ENCODE results near the gene TCF4. TPM values are rescaled to one million over a fixed set of nuclear protein-coding genes. Genes with fewer than 3 reads are reported as not detected.

The TCF4 gene
- total and polyA plus RNA-seq, 2 of the 13 experiments (the other 11 are each of a cell fraction or from before 2014, with no cell fraction given) = not detected

DNA sequence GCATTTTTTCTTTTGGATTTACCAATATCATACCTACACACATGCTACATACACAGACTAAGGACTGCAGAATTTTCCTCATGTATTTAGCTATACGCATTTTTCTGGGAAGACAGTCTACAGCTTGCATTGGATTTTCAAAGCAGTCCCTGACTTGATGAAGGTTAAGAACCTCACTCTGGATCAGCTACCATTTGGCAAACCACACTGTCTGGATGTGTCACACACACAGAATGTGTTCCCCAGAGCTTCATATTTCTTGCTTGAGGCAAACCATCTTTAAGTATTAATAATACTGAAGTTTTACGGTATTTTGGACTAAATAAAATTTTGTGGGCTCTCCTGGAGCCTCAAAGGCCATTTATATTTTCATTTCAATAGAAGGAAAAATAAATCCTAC is 102.3 kb downstream of the TCF4 start:
- no TSS peak for BruUV-seq (replicated peaks)
- Histone ChIP-seq H3K4me1 (ENCODE audit: insufficient read depth, low read length) (no peaks in the 10 kb centered on the region), H3K4me3 (replicated peaks in 1 of 3; ENCODE audit: insufficient read depth in 1 of 3, low read depth in 2 of 3, low read length in 3 of 3) (no peak overlapping the region), H2AFZ (ENCODE audit: low read length) (no peak overlapping the region), H3K27ac (ENCODE audit: extremely low read length, insufficient read depth, low read length) (no peak overlapping the region), H3K79me2 (ENCODE audit: insufficient read depth, low read length) (no peaks in the 10 kb centered on the region), H3K9me3 (ENCODE audit: low read length) (no peaks in the 10 kb centered on the region), H3K4me2 (ENCODE audit: low read depth, low read length) (no peak overlapping the region), H3K27me3 (ENCODE audit: control insufficient read depth in 1 of 2, insufficient read depth in 2 of 2, low read length in 2 of 2) (no peaks in the 10 kb centered on the region; a peak in 1 of 5 replicates), H4K20me1 (ENCODE audit: insufficient read depth, low read length) (no peaks in the 10 kb centered on the region), H3K36me3 (replicated peaks in 1 of 2; ENCODE audit: control insufficient read depth in 1 of 2, insufficient read depth in 2 of 2, low read length in 2 of 2) (no peaks in the 10 kb centered on the region), H3K9ac (ENCODE audit: insufficient read depth, low read depth, low read length) (no peak overlapping the region)
- in situ Hi-C loops (cut with HindIII; ENCODE audit: extremely low pct_ligation_motif_present, low pct_unique_long_range_greater_than_20kb) = no loop called here
- intact Hi-C loops (cut with micrococcal nuclease; ENCODE audit: unreplicated experiment) = no loop called here
- WGBS (ENCODE audit: low lambda C conversion rate) = 25% methylated on average over 2 of the region's 2 CpGs
- ATAC-seq (no peak), DNase-seq (ENCODE audit: low spot score) (no peak), FAIRE-seq (no peak)
- POLR2A ChIA-PET = no interaction called here
- CTCF ChIA-PET (ENCODE audit: low intra/inter-chr PET ratio, low total read pairs) = no interaction called here
- no peak for TF ChIP-seq ZNF207 (IDR thresholded peaks at IDR 0.05; ENCODE audit: borderline replicate concordance)
- no peak for TF ChIP-seq ZBTB34 (CRISPR knock-in tag; IDR thresholded peaks at IDR 0.05)
- no peak for TF ChIP-seq ZNF572 (CRISPR knock-in tag; IDR thresholded peaks at IDR 0.05)
- TF ChIP-seq NCOR1 (IDR thresholded peaks at IDR 0.05; ENCODE audit: borderline replicate concordance, low read length) = no peak
- no peak for TF ChIP-seq ZNF747 (CRISPR knock-in tag; IDR thresholded peaks at IDR 0.05; ENCODE audit: borderline replicate concordance)
- TF ChIP-seq CHD2 (IDR thresholded peaks at IDR 0.05; ENCODE audit: low read depth, low read length) = no peak
- no peak for TF ChIP-seq ZBTB40 (IDR thresholded peaks at IDR 0.05)
- no peak for TF ChIP-seq ZBTB40 (CRISPR knock-in tag; IDR thresholded peaks at IDR 0.05)
- no peak for TF ChIP-seq REXO4 (CRISPR knock-in tag; IDR thresholded peaks at IDR 0.05; ENCODE audit: borderline replicate concordance)
- TF ChIP-seq GLI4 (CRISPR knock-in tag; IDR thresholded peaks at IDR 0.05; ENCODE audit: borderline replicate concordance) = no peak
- no peak for TF ChIP-seq ZFYVE20 (CRISPR knock-in tag; IDR thresholded peaks at IDR 0.05; ENCODE audit: borderline replicate concordance, low read depth)
- TF ChIP-seq SMC3 (IDR thresholded peaks at IDR 0.05; ENCODE audit: low read length) = no peak
- TF ChIP-seq IRF1 (CRISPR knock-in tag; IDR thresholded peaks at IDR 0.05; ENCODE audit: low read depth) = no peak
- no peak for TF ChIP-seq TBX2 (CRISPR knock-in tag; IDR thresholded peaks at IDR 0.05; ENCODE audit: borderline replicate concordance)
- no peak for TF ChIP-seq HOXA5 (CRISPR knock-in tag; IDR thresholded peaks at IDR 0.05)
- TF ChIP-seq MATR3 (CRISPR knock-in tag; IDR thresholded peaks at IDR 0.05) = no peak

Measured in HepG2 (cell line).